RWPE1 (cell line): ENCODE data around the gene PRICKLE2.

Experiments
- CTCF ChIA-PET: fragments of 350-600 bp; sonication (Branson Sonifier 250); formaldehyde crosslinking; extraction: SDS; loops from one replicate; lab custom pipeline; 2021; lab: Yijun Ruan, JAX
- POLR2A ChIA-PET: fragments of 400-600 bp; formaldehyde crosslinking; extraction: SDS; loops from one replicate; lab custom pipeline; 2020; ENCODE audit warnings: antibody characterized with exemption; ENCODE audit not compliant: low non-redundant PET; lab: Yijun Ruan, JAX
- DNase-seq: peaks from one replicate; pipeline ENCODE4 v3.0.0; 2012; ENCODE audit warnings: low spot score
- H3K27ac ChIP-seq: fragments of 450-650 bp; 2 replicates; pipeline ENCODE4 v1.5.1; 2017
- CTCF ChIP-seq: fragments of 450-650 bp; conservative IDR thresholded peaks from 2 replicates; pipeline ENCODE4 v1.5.1; 2017; ENCODE audit warnings: low read depth, mild to moderate bottlenecking

Gene PRICKLE2

GRCh38 chr3:64167351-64167750 lies 57.9 kb downstream of the PRICKLE2 start:
- H3K27ac ChIP-seq, result no peak overlapping the region
- no peak for DNase-seq
- ChIA-PET CTCF (interaction anchor here (0.6 to 0.9 kb wide), 2 partner anchors 87 to 136 kb away, joined by 3 read pairs; no protein-coding TSS in a partner anchor), POLR2A (no interaction called here)
- TF ChIP-seq CTCF, result no peak

- ChIA-PET CTCF (interaction anchor here (0.6 kb wide), 1 partner anchor 87 kb away, joined by 3 read pairs; no protein-coding TSS in a partner anchor), POLR2A (no interaction called here)
- DNase-seq, result no peak
- no peak overlapping the region for H3K27ac ChIP-seq
- no peak for TF ChIP-seq CTCF
Measured at GRCh38 chr3:64166584-64167162, 58.6 kb downstream of the PRICKLE2 start.

- ChIA-PET CTCF (no interaction called here), POLR2A (no interaction called here)
- H3K27ac ChIP-seq, result peak overlapping the region; percentile 88
- DNase-seq, result no peak
- no peak for TF ChIP-seq CTCF
Measured at GRCh38 chr3:64164349-64164748, 60.9 kb downstream of the PRICKLE2 start.

- ChIA-PET CTCF (interaction anchor here (0.6 kb wide), 1 partner anchor 108 kb away, joined by 4 read pairs; no protein-coding TSS in a partner anchor), POLR2A (no interaction called here)
- DNase-seq, result peak; percentile 51
- peak overlapping the region; percentile 88 for H3K27ac ChIP-seq
- no peak for TF ChIP-seq CTCF
Measured at GRCh38 chr3:64163755-64164148, 61.5 kb downstream of the PRICKLE2 start.

GRCh38 chr3:64163019-64163754 lies 62.1 kb downstream of the PRICKLE2 start:
- no peak for TF ChIP-seq CTCF
- ChIA-PET CTCF (no interaction called here), POLR2A (no interaction called here)
- H3K27ac ChIP-seq, result peak overlapping the region; percentile 88
- no peak for DNase-seq

GRCh38 chr3:64161481-64161952 lies 63.7 kb downstream of the PRICKLE2 start:
- ChIA-PET CTCF (no interaction called here), POLR2A (no interaction called here)
- peak; percentile 26 for DNase-seq
- no peak overlapping the region for H3K27ac ChIP-seq
- no peak for TF ChIP-seq CTCF
